HTERT RPE-1 (cell line): ENCODE data around the gene GPSM3.
"Not testable (repeated sequence)": the region's sequence is repeated elsewhere in the genome, so short reads cannot be mapped to it uniquely, and the experiment has no call there.

Experiments used
- in situ Hi-C: fragments of 300-500 bp; cut with MboI; formaldehyde crosslinking; loops from 4 replicates; pipeline ENCODE4 v1.14.3; 2020; ENCODE audit warnings: low sequenced_read_pairs

GPSM3 gene

DNA sequence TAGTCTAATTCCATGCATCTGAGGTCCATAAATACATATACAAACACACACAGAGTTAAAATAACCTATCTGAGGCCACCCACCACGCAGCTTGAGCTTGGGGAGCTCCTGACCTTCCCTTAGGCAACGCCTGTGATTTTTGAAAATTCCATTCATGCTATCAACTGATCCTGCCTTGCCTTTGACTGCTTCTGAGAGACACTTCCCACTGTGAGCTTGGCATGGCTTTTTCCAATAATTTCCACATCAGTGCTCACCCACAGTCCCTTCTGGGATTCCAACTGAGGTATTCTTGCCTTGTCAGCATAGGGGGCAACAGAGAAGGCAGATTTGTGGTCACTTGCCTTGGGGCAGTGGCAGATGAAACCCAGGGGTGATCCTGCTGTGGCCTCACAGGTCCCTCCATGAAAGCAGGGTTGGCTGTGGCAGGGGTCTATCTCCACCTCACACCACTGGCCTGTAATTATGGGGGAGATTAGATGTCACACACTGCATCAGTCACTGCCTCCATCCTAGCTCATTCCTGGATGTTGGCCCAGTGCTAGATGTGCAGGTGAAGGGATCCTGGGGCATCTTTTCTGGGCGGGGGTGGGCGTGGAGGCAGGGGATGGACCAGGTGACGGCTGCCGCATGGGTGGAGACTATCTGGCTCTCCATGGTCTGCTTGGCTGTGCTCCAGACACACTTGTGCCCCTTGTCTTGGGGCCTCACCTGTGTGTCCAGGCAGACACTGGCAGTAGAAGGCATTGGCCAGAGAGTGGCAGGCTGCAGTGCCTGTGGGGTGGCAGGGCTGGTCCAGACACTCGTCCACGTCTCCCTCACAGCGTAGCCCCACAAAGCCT is 11.2 kb upstream of the GPSM3 start:
- in situ Hi-C loops, result no loop called here

DNA sequence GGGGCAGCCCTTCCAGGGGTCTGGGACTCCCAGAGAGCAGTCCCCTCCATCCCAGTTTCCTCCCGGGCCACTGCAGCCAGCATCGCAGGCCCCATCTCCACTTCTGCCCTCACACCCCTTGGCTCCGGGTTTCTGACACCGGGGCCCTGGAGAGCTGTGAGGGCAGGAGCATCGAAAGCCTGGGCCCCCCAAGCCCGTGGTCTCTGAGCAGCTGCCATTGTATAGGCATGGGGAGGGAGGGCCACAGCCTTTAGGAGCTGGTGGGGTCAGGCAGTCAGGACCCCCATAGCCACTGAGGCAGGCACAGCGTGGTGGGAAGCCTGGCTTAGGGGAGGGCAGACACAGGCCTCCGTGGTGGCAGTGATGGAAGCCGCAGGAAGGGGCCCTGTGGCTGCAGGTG is 9.7 kb upstream of the GPSM3 start:
- in situ Hi-C loops, result no loop called here

DNA sequence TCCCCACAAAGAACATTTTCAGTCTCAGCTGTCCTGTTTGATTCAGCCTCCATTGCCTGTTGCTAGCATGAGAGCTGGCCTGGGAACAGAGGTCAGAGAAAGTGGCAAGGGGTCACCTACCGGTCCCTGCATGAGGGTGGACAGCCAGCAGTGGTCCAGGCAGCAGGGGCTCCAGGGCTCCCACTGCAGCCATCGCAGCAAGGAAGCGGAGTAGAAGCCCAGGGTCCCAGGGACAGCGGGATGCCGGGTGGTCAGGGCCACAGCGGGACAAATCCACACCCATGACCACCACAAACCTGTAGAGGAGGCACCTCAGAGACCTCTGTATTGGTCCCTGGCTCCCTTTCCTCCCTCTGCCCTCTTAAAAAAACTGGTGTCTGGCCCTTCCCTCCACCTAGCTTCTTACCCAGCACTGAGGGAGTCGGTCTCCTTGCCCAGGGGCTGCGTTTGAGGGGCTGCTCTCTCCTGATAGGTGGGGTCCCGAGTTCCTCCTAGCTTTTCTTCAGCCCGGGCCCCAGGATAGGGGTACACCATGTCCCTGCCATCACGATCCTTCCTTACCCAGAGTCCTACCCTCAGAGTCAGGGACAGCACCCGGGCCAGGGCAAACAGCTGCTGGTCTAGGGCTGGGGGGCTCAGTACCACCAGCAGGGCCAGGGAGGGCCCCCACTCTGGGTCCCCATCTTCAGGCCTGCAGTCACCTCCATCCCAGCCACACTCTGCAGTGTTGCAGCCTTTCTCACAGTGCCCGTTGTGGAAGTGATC is 8.4 kb upstream of the GPSM3 start:
- in situ Hi-C loops, result no loop called here

DNA sequence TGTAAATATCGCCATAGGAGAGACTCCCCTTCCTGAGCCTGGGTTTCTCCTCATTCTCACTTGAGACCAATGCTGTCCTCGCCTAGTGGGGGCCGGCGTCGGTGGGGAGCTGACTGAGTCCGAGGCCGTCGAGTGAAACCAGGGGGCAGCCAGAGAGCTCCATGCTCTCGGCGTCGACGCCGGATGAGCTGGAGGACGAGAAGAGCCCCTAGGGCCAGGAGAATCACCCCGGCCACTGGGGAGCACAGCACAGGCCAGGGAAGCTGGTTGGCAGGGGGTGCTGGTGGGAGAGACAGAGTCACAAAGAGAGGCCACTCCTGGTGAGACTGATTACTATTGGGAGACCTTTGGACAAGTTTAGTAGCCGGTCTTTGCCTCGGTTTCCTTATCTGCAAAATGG is 6.4 kb upstream of the GPSM3 start:
- in situ Hi-C loops, result no loop called here

DNA sequence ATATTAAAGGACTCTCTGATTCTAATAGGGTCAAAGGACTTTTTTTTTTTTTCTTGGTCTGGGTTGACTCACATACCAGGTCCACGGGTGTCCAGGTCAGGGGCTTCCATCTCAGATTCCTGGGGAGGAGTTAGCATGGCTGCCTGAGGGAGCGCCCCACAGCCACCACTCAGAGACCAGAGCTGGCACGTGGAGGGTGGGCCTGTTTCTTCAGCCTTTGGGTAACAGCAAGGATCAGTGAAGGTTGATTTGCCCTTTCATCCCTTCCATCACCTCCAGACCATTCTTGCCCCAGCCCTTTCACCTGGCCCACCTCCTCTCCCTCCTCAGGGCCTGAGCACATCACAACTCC is 5.9 kb upstream of the GPSM3 start:
- in situ Hi-C loops, result no loop called here

- in situ Hi-C loops, result no loop called here
Measured at GRCh38 chr6:32196682-32197616, 4.5 kb upstream of the GPSM3 start.

DNA sequence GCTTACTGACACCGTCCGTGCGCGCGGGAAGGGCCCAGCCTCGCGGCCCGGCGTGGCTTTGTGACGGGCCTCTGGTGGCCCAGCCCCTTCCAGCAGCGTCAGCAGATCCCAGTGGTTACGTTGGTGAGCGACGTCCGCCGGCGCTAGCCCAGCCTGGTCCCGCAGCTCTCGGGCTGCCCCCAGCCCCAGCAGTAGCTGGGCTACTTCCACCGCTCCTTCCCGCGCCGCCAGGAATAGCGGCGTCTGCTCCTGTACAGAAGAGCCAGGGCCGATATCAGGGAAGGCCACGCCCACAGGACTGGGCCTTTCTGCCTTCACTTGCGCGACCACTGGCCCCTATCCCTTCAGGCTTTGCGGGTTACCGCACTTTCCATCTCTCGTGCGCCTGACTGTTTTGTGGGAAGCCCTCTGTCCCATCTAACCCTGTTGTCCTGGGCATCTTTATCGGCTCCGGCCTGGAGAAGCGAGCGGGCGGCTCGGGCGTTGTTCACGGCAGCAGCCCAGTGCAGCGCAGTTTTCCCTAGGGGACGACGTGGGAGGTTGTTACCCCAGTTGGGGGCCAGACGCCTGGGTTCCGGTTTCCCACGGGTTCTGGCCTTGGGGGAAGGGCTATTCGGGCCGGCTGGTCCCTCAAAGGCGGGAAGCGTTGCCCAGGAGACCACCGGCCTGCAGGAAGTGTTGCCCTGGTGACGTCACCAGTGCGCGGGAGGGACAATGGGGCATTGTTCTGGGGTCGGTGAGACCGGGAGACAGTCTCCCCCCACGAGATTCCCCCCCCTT is 3.6 kb upstream of the GPSM3 start:
- in situ Hi-C loops, result no loop called here

DNA sequence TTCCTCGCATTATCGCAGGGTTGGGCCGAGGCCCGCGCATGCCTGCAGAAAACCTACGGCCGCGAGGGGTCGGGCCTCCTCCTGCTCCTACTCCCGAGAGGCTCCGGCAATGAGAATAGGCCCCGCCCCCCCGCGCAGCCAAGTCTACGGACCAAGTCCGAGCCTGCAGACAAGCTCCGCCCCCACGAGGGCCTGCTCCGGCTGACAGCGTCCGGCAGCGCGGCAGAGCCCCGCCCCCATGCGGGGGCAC is 3.1 kb upstream of the GPSM3 start:
- in situ Hi-C loops, result no loop called here

DNA sequence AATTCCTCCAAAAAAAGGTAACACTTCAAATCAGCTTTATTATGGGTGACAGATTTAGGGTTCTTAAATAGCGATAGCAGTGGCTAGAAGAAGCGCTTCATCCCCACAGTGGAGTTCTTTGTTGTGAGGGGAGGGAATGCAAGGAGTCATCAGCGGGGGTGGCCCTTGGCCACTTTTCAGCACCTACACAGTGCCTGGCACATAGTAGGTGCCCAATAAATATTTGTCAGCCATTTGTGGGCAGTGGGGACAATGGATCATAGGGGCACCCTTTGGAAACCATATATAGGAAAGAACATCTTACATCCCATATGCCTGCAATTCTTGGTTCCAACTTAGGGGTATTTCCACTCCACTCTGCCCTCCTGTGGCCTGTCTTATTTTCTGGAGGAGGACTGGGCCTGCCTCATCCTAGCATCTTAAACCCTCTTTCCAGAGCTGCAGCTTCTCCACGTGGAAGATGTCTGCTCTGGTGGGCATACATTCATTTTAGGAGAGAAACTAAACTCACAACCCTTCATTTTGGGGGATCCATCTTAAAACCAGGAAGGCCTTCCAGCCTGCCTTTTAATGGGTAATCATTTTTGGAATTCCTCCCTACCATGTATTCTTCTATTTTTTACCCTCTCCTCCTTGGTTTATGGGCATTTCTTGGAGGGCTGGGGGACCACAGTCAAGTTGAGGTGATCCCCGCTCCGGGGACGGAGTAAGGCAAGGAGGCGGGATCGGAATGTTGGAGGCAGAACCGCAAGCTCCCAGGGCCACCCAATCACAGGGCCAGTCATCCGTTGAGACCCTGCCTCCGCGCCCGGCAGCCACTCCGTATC is 2.6 kb upstream of the GPSM3 start:
- in situ Hi-C loops, result no loop called here

- in situ Hi-C loops, result no loop called here
Measured at GRCh38 chr6:32194388-32194787, 1.9 kb upstream of the GPSM3 start.

GRCh38 chr6:32193096-32193495 is 653 bp upstream of the GPSM3 start:
- in situ Hi-C loops, result not testable (repeated sequence)

DNA sequence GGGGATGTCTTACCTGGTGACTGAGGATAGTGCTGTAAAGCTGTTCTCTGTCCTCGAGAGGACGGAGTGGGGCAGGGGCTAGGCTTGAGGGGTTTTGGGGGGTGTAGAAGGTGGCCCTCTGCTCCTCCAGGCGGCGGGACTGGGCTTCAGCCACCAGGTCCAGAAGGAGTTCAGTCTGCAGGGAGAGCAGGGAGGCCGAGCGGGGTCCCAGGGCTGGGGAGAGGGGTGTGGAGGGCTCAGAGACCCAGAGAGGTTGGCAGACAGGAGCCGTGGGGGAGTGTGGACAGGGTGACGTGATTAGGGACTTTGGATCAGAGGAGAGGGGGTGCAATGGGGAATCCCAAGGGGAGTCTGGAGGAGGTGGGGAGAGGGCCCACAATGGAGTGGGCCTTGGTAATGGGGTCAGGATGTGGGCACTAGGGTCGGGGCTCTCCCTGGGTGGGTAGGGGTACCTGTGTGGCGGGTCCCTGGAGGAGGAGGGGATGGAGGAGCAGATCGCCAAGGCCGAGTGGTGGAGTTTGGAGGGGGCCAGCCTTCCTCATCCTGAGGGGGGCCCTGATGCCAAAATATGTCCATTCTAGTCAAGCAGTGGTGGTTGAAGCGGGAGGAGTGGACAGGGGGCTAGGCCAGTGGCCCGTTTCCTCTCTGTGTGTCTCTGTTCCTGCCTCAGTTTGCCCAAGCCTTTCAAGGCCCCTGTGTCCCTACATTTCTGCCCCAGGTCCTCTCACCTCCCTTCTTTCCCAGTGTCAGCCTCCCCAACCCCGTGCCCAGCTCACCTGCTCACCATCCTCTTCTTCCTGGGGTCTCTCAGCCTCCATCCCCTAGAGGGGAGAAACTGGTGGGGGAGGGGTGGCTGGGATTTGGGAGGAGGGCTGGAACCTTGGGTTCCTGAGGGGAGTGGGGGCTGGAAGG is 491 bp downstream of the GPSM3 start:
- in situ Hi-C loops, result no loop called here

DNA sequence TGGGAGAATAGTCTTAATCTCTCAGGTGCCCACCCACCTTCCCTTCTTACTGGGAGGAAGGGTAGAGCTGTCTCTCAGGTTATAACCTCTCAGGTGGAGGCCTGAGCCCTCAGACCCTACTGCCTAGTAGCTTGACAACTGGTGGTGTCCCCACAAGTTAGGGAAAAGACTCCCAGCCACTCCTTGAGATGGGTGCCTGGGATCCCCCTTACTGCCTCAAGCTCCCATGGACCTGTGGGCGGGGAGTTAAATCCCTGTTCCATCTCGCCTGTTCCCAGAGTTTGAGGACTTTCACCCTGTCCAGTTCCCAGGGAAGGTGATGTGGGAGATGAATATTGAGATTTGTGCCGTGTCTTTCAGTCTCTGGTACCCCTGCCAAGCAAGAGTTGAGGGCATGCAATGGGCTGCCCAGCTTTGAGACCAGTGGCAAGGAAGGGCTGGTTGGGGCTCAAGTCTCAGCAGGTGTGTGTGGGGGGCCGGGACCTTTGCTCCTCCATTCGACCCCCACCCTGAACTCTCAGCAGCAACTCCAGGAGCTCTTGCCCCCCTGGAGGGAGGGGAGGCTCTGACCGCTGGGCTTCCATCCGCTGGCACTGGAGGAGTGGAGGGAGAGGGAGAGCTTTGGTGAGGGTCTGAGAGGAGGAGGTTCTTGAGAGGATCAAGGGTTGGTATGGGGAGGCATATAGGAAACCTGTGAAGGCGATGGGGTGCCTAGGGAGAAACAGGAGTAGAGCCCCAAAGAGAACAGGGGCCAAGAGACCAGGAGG is 1.3 kb downstream of the GPSM3 start:
- in situ Hi-C loops, result no loop called here

DNA sequence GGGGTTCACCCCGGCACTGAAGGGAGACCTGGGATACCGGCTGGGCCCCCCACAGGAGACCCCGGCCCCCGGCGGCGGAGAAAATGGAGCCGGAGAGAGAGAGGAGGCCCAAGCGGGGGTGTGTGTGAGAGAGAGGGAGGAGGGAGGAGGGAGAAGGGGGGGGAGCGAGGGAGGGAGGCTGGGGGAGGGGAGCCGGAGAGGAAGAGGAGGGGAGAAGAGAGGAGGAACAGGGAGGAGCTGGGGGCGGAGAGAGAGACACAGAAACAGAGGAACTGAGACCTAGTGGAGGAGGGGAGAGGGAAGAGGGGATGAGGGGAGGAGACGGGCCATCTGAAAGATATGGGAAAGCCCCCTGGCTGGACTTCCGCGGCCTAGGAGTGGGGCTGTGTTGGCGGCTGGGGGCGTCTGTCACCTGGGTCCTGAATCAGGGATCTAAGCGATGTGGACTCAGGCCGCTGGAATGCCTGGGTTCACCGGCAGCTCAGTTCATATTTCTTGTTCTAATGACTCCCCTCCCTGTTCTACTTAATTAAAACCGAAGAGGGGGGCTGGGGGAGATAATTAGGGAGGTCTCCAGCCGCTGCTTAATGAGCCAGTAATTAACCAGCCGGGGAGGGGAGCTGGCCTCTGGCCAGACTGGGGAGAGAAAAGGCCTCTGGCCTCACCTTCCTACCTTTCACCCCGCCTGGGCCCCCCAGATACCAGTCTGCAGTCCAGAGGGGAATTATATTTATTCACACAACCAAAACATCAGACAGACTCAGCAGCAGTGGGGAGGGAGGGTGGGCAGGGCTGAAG is 2.2 kb downstream of the GPSM3 start, which contains the start of gene PBX2:
TSS of gene PBX2 (minus strand) at position 149 of the 798 bp plus-strand sequence. CDS start 287 bp downstream, outside the sequence.
- in situ Hi-C loops, result no loop called here

GRCh38 chr6:32189742-32190053 is 2.7 kb downstream of the GPSM3 start:
- in situ Hi-C loops, result no loop called here

- in situ Hi-C loops, result no loop called here
Measured at GRCh38 chr6:32189069-32189741, 3.2 kb downstream of the GPSM3 start.
